T-helper 22 cell (primary cell): ENCODE results near the gene WNT1.

ENCODE experiments used
- DNase-seq: peaks from one replicate; pipeline ENCODE4 v3.0.0-alpha.2; 2020; ENCODE audit warnings: low read depth

WNT1 gene

GRCh38 chr12:49028666-49029275 is 50.6 kb downstream of the WNT1 start:
- DNase-seq, result no peak

- DNase-seq, result no peak
Measured at GRCh38 chr12:49030119-49030518, 52.0 kb downstream of the WNT1 start.

- no peak for DNase-seq
Measured at GRCh38 chr12:49030714-49031572, 52.8 kb downstream of the WNT1 start.

GRCh38 chr12:49031573-49032161 is 53.5 kb downstream of the WNT1 start:
- DNase-seq, result no peak
